Urothelium cell line (cell line): ENCODE measurements around the gene PAIP2.
A peak's percentile ranks its signal among the peaks of the same experiment; 100 is the strongest.

Source experiments
- DNase-seq: peaks from one replicate; pipeline ENCODE4 v3.0.0; 2011; ENCODE audit warnings: low spot score, mixed read lengths
- FAIRE-seq: peaks from 2 replicates; lab custom pipeline; 2011; peaks lifted over from hg19 to GRCh38; lab: Jason Lieb, UNC

PAIP2 gene

DNA sequence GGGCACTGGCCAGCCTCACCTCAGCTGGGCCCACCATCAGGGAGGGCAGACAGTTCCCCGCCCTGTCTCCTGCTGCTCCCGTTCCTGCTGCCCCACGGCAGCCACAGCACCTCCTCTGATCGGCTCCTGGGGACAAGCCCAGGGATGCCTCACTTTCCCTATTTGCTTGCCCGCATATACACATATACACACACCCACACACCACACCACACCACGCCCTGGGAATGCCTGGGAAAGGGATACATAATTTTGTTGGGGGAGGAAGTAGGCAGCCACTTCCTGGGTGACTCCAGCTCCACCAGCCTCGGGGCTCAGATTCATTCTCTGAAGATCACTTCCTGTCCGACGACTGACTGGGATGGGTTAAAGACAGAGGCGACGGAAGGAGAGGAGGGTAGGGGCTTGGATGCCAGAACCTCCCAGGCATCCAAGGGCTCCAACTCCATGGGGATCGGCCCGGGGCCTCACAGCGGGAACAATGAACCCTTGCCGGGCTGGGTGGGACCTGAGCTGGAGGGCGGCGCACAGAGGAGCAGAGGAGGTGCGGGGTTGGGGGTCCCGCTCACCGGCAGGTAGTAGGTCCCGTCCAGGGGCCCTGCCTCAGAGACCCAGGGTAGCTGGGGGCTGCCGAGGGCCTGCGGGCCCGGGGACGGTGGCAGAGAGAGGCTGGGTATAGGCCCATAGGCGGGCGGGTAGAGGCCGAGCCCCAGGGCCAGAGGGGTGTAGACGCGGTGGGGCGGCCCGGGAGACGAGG is 50.1 kb downstream of the PAIP2 start:
- no peak for FAIRE-seq
- DNase-seq: no peak

DNA sequence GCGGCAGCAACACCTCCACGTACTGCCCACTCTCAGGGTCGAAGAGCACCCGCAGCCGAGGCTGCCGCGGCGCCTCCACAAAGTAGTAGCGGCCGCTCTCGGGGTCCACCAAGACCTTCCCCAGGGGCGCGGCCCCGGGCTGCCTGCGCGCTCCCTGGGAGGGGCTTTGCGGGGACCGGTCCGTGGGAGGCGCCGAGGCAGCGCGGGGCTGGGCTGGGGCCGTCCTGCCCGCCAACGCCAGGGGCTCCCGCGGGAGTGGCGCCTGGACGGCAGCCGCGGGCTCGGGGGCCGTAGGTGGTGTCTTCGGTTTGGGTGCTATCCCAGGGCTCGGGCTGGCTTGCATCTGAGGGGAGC is 50.6 kb downstream of the PAIP2 start:
- FAIRE-seq: no peak
- DNase-seq: no peak

DNA sequence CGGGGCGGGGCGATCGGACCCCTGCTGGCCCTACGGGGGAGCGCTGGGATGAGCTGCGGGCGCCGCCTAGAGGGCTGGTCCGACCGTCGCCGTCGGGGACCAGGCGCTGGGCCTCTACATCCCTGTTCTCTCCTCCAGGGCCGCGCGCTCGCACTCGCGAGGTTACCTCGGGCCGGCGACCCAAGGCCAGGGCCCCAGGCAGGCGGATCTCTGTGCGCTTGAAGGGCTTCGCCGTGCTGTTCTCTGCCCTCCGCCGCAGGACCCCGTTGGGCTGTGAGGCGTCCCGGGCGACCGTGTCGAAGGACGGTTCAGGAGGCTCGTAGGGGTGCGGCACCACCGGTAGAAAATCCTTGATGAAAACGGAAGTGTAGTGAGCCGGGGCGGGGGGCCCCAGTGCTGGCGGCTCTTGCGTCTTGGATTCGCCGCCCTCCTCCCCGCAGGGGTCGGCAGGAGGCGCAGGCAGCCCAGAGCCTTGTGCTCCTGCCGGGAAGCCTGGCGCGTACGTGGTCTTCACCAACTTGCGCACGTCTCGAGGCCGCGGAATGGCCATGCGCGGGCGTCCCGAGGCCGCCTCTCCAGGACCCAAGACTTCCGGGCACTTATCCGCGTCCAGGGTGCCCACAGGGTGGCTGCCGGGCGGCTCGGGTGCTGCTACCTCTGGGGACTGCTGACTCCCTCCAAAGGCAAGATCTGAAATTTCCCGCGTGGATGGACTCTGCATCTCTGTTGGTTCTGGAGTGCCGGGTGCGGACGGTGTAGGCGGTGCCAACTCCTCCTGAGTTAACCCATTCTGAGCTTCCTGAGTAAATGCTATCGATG is 51.2 kb downstream of the PAIP2 start:
- no peak for DNase-seq
- no peak for FAIRE-seq

DNA sequence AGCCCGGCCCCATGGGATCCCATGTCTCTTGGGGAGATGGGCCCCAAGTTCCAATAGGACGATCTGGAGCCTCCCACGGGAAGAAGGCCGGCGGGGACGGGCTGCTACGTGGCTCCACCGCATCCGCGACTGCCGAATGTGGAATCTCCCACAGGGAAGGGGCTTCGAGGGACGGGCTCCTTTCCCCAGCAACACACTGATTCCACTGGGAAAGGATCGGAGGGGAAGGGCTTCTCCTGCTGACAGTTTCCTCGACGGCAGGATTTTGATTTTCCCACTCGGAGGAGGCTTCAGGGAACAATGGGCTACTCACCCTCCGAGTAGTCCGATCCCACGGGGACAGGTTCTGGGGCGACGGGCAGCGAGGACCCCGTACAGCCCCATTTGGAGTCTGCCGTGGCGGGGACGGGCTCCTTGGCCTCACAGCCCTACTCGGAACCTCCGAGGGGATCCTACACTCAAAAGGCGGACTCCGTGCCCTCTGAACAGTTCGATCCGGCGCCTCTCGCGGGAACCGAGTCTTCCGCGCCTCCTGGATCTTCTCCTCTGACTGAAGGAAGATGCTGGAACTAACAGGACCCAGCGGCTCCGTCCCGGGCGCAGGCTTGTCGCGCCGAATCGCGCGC is 52.0 kb downstream of the PAIP2 start:
- FAIRE-seq (no peak), DNase-seq (no peak)

DNA sequence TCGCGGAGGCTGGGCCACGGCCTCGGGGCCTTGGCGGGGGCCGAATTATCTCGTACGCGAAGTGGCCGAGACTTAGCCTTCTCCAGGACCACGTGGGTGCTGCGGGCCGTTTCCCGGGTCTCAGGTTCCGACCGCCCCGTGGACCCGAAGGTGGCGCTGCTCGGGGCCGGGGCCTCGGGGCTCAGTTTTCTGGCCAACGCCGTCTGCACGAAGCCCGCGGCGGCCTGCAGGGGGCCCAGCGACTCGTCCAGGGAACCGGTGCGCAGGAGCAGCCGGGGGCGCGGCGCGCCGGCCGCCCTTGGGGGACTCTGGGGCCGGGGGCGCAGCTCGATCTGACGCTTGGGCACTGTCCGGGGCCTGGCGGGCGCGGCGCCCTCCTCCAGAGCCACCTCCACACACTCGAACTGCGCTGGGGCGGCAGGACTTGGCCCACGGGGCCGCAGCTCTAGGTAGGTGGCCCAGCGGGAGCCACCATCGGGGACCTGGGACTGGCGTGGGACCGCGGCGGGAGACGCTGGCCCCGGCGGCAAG is 52.5 kb downstream of the PAIP2 start:
- DNase-seq: no peak
- no peak for FAIRE-seq

DNA sequence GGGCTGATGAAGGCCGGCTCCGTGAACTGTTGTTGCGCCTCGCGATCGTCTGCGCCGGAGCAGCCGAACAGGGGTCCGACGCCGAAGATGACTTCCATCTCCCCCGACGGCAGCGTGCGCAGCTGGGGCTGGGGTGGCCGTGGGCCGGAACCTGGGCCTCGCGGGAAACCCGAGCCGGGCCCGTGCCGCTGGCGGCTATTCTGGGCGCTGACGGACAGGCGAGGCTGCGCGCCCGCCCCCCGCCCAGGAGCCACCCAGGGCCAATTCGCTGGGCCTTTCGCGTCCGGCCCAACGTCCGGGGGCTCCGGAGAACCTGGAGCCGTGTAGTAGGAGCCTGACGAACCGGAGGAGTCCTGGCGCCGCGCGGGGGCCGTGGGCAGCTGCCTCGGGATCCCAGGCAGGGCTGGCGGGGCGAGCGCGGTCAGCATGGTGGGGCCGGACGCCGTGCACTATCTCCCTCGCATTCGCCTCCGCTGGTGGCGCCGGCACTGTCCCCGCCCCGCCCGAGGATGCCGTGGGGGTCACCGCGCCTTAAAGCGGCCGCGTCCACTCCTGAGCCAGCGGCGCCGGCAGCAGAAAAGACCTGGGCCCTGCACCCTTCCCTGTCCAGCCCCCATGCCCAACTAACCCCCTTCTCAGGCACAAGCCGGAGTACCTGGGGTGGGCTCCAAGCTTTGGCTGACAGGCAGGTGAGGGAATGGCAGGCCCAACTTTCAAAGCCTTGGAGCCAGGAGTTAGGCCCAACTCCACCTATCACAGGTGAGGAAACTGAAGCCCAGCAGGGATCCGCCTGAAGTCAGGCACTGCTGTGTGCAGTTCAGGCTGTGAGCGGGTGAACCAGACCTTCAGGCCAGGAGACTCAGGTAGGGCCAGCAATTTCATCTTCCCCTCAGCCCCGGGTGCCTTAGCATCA is 53.3 kb downstream of the PAIP2 start, which contains the start of gene PROB1:
Gene PROB1 (minus strand): TSS at position 451 of the 913 bp plus-strand sequence. CDS start 23 bp downstream, at position 428.
- FAIRE-seq: no peak

DNA sequence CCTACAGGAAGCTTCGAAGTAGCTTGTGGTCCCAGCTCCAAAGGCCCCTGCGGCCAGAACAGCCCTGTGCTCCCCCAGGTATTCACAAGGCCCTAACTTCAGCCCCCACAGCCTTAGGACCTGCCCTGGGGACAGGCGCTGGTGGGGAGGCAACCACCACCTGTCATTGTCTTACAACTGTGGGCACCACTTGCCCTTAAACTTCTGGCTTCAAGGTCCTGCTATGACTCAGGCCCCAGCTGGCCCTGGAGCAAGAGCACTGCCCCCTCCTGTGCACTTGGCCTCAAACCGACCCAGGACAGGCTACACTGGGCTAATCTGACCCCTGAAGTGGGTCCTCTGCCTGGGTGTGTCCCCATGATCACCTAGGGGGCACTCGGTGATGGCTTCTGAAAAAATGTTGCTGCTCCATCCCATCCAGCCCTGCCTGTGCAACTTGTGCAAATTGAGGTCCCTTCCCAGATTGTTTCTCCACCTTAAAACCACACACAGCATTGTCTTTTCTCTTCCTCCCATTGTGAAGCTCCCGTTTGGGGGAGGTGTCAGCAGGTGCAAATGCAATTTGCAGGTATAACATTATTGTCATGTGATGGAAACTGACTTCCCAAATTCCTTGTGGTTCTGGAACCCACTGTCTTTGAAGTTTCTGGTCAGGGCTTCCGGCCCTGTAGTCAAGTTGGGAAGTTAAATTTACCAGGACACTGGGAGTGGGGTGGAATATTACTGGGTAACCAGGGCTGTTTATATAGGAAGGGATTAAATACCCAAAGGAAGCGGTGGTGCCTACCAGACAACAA is 54.4 kb downstream of the PAIP2 start:
- no peak for FAIRE-seq
- no peak for DNase-seq

More for the DNA sequence above, 53.3 kb downstream of the PAIP2 start, which contains the start of gene PROB1:
- no peak for DNase-seq

DNA sequence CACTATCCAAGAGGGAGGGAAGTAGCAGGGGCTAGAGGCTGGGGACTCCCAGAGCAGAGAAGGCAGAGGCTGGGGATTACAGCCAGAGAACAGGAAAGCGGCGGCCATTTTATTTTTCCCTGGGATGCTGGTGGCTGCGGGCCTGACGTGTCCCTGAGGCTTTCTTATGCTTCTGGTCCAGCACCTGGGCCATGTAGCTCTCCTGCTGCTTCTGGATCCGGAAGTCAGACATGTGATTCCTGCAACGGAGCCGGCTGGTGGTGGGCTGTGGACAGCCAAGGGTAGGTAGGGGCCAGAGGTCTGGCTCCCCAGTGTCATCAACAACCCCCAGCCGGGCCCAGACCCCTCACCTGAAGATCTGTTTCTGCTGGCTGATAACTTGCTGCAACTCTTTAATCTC is 55.0 kb downstream of the PAIP2 start:
- FAIRE-seq: no peak
- no peak for DNase-seq

DNA sequence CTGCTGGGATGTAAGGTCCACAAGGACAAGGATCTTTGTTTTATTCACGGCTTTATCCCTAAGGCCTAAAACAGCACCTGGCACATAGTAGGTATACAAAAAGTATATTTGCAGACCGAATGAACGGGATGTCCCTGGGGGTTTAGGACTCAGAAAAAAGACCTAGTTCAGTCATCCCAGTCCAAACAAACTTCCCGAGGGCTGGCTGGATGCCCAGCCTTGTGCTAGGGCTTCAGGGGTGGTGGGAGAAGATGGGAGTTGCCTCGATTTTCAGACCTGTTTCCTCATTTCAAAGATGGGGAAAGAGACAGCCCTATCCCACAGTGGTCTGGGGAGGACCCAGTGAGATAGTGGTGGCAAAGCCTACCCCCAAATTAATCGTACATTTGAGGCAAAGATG is 56.3 kb downstream of the PAIP2 start:
- DNase-seq (no peak), FAIRE-seq (no peak)

DNA sequence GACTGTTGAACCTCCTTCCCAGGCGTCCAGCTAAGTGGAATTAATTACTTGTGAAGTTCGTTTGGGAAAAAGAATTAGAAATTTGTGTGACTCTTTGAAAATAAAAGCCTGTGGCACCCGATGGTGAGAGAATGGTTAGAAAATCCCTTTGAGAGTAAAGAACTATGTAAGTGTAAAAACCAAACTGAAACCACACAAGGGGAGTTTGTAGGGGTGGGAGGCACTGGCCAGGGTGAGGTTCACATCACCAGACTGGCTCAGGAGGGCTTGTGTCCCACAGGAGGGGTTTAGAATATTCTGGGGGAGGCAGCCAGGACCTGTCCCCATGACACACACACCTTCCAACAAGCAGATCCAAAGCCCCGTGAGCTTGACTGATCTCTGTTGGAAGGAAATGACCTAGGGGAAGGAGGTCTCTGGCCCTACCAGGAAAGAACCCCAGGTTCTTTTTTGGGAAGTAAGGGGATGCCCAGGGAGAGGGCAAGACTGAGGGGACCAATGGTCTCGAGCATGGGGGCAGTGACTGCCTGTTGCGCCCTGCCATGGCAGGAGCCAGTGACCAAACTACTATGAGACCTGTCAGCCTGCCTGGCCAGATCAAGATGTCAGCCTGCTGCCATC is 58.0 kb downstream of the PAIP2 start:
- DNase-seq (no peak), FAIRE-seq (no peak)

DNA sequence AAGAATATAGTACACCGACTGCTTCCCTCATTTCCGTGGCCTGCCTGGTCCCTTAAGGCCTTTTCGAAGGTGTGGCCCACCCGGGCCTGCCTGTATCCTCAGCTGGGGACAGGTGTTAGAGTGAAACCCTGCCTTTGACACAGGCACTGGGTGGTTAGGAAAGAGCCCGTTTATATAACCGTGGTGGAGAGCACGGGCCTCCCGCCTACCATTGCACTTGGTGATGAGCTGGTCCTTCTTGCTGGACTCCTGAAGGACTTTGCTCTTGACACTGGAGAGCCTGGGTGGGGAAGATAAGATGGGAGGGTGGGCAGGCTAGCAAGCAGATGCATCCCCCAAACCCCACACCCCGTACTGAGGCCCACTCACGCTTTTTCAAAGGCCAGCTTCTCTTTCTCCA is 59.9 kb downstream of the PAIP2 start:
- FAIRE-seq (no peak), DNase-seq (no peak)

DNA sequence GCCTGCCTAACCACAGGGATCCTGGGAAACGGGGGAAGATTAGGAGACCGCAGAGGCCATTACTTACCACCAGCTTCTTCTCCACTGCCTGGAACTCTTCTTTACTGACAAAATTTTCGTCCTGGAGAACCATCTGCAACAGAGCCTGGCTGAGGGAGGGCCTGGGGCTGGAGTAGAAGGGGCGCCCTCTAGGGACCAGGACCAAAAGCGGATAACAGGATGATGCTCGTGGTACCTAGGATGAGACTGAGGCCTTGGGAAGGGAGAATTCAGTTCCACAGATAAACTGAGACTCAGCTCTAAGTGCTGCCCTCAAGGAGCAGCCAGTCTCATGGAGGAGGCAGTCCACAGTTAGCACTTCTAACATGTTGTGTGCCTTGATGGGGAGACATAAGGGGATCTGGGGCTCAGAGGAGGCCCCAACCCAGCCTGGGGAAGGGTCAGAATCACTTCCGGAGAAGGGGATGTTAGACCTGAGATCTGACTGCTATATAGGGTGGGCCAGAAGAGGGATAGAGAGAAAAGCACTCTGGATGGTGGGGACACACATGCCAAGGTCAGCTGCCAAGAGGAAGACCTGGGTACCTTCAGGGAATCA is 61.0 kb downstream of the PAIP2 start:
- DNase-seq: no peak
- no peak for FAIRE-seq

DNA sequence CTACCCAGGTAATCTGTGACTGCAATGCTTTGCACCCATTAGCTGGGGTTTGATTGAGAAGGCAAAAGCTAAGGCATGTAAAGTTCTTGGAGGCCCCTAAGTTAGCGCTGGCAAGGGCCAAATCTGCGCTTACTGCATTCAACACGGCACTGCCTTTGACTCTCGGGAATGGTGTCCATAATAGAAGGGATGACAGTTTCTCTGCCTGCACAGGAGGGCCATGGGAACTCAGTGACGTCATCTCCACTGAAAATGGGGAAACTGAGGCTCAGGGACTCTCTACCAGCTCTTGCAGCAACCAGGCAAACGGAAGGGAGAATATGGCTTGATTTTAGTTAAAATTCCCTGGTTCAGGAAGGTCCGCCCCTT is 61.7 kb downstream of the PAIP2 start:
- FAIRE-seq (no peak), DNase-seq (no peak)

DNA sequence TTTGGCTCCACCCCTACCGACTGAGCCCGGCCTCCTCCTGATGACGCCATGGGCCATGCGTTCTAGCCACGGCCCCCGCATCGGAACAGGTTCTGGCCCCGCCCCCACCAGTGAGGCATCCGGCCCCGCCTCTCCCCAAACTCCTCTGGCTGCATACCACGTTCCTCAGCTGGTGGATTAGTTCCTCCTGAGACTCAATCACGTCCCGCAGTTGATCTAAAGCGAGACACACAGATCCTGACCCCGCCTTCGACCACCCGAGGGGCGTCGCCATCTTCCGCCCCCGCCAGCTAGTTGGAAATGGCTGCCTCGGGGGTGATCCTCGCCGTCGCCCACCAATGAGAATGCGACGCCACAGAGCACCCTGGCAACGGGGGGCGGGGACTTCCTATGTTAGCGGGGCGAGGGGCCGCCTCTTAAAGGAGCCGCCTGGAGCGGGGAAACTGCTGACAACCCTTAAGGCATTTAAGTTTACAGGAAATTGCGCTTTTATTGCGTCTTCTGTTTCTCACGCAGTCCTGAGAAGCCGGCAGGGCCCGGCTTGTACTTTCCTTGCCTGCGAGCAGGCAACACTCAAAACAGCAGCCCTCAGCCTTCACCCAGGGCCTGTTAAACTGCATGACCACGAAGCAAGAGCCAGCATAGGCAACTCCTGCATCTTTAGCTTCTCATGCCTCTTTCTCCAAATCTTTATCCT is 62.3 kb downstream of the PAIP2 start, which contains the start of gene SPATA24:
Gene SPATA24 (minus strand): TSS at position 303 of the 697 bp plus-strand sequence. CDS start 29 bp downstream, at position 274.
- DNase-seq: peak; percentile 96
- no peak for FAIRE-seq

DNA sequence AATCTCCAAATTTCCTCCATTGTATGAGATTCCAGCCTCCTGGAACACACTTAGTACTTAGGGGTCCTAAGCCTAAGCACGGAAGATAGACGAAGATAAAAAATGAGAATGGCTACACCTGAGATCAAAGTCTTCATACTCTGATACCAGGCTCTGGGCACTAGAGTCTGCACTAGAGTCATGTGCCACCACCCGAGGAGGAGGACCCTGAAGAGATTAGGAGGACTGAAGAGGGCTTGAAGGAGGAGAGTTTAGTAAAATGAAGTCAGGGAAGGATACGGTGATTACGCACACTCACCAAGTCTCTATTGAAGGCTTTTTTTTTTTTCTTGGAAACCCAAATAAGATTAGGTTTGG is 62.8 kb downstream of the PAIP2 start:
- FAIRE-seq (no peak), DNase-seq (no peak)

DNA sequence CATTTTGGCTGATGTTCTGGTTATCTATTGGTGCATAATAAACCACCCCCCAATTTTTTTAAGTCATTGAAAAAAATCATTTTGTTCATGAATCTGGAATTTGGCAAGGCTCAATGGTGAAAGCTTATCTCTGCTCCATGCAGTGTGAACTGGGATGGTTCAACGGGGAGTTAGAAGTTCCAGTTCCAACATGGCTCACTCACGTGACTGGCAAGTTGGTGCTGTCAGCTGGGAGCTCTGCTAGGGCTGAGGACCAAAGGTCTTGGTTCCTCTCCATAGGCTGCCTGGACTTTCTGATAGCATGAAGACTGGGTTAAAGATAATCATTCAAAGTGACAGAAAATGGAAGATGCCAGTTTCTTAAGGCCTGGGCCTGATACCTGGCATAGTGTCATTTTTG is 65.3 kb downstream of the PAIP2 start:
- FAIRE-seq: no peak
- no peak for DNase-seq

DNA sequence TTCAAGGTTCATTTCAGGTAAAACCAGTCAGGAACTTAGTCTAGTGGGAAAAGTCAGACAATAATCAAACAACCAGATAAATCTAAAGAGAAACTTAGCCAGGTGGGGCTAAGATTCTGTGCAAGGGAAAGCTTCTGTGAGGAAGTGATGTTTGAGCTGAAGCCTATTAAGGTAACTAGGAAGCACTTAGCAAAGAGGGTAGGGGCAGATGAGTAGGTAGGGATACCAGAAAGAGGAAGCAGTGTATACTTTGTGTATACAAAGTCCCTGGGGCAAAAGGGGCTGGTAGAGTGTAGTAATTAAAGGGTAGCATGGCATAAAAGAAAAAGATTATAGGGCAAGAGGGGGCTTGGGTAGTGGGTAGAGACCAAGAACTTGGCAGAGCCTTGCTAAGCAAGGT is 65.9 kb downstream of the PAIP2 start:
- DNase-seq (no peak), FAIRE-seq (no peak)

DNA sequence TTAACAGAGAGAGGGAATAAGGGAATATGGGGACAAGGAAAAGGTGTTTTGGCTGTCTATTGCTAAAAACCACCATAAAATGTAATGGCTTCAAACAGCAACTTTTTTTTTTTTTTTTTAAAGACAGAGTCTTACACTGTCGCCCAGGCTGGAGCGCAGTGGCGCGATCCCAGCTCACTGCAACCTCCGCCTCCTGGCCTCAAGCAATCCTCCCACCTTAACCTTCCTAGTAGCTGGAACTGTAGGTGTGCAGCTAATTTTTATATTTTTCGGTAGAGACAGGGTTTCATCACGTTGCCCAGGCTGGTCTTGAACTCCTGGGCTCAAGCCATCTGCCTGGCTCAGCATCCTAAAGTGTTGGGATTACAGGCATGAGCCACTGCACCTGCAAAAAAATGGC is 66.5 kb downstream of the PAIP2 start:
- no peak for FAIRE-seq
- DNase-seq: no peak
